ENCODE results near the gene NDUFAF5.
A peak's percentile ranks its signal among the peaks of the same experiment; 100 is the strongest.

The NDUFAF5 gene

GRCh38 chr20:13783528-13783927, 1.3 kb upstream of the NDUFAF5 start:
- no peak for DNase-seq

DNA sequence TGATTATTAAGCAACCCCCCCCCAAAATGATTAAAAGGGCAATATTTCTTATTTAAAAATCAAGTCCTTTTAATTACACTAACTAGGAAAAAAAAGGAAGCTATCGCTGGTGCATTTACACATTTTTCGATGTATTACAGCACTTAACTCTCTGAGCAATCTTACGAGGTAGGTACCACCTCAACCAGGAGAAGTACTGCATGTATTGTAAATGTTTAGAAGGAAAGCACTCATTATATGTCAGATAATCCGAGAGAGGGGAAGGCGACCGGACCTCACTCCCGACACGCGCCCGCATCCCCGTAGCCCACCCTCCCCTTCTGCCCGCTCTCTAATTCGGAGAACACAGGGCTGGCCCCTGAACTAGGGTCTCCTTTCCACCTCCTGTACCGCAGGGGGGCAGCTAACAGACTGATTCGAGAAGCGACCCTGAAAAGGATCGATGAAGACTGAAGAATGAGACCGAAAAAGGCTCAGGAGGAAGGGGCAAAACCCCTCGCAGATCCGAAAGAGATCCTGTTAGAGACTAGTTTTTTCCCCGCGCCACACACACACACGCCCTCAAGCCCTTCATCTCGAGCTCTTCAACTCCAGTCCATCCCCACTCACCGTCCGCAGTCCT, 446 bp upstream of the NDUFAF5 start:
- peak; percentile 54 for DNase-seq

DNA sequence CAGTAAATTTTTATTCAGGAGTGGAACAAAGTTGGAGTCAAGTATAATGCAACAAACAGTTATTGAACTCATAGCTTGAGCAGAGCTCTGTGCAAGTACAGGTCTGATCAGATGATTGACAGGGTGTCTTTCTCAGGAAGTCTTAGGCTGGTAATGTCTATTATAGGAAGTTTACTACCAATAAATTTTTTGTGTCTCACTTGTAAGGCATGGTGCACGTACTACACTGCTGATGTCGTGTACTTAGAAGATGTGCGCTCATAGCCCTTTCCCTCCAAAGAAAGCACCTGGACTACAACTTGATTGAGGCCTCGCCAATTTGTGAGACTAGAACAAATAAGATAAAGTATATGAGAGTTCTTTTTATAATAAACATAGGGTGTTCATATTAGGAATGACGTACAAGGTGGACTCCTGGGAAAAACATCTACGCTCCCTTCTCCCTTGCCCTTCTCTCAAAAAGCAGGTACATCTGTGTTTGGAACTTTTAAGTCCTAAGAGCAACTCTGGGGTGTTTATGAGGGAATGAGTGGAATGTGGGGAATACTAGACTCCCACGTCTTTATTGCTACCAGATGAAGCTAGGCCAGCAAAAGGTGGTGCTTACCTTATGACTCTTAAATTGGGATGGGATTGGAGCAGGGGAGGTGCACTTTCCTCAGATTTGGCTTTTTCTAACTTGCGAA, 1.5 kb downstream of the NDUFAF5 start:
- DNase-seq: no peak

DNA sequence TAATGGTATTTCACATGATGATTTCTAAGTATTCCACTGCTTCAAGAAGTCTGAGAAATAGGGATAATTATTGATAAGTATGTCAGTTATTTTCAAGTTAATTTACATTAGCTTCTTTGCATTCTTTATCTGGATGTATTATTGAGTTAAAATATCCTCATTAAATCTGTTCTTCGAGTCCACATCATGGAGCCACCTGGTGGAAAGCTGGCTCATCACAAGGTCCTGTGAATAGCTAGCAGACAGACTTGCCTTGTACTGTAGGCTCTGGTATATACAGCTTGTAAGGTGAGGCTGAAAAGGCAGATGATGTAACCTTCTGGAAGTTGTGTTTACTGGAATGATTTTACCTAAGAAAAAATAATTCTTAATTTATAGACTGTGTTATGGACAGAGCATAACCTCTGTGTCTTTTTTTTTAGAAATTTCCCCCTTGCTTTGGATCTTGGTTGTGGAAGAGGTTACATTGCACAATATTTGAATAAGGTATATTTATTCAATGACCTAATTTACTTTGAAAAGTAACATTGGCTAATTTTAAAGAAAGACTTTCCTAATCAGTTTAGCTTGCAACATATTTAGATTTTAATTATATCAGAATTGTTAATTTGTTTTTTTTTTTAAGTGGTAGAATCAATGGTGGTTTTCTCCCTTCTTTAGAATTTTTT, 3.5 kb downstream of the NDUFAF5 start:
- peak; percentile 61 for DNase-seq

- DNase-seq: no peak
Measured at GRCh38 chr20:13790708-13791107, 5.9 kb downstream of the NDUFAF5 start.

DNA sequence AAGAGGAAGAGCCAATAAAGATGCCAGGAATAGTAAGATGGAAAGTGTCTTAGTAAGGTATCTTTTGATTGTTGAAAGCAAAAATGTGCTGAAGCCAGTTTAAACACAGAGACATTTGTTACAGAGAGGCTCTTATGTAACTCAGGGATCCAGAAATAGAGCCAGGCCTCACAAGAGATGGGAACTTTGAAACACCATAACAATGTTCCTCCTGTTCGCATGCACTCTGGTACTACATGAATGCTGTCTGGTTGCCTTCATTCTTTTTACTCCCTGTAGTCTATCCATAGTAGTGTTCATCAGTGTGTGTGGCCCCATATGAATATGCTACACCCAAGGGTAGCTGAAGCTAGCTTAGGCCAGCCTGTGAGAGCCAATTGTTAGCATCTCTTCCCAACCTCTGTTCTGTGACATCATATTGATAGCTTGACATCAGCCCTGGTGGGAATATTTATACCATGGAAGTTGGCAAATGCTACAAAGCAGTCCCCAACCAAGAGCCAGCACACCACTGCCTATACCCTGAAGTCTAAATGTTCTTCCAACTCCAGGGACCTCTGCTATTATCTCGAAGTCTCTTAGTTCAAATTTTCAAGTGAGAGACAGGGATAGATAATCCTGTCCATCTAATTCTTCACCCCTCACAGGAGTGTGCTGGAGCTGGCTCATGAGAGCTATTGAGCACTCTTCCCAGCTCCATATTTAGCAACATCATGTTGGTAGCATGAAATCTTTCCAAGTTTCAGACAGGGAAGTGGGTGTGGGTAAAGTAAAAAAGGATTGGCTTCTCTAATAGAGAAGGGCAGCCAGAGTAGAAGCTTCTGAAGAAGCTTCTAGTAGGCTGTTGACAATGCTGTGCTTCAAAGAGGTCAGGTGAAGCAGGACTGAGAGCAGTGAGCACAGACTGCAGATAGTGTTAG, 7.0 kb downstream of the NDUFAF5 start:
- no peak for DNase-seq

DNA sequence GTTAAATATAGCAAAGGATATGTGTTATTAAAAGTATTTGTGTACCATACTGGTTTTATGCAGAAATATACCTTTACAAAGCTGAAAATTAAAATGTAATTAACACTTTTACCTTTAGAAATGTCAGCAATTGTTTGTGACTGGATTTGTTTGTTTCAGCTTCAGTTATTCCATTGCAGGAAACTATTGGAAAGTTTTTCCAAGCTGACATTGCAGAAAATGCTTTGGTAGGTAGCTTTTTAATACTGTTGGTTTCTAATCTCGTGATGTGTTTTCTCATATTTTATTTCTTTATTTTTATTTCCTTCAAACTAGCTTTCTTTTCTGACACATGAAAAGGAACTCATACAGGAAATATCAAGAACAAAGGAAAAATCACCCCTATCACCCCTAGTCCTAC, 8.2 kb downstream of the NDUFAF5 start:
- DNase-seq: no peak

DNA sequence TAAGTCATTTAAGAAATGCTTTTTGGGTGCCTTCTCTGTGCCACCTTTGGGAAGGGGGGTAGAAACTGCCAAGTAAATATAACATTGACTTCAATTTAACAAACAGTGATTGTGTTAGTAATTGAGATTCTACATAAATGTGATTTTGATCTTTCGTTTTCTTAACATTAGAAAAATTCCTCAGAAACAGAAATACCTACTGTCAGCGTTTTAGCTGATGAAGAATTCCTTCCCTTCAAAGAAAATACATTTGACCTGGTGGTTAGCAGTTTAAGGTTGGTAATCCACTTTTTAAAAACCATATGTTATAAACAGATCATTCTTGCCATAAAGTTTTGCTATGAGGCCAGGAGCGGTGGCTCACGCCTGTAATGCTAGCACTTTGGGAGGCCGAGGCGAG, 9.8 kb downstream of the NDUFAF5 start:
- DNase-seq: no peak

DNA sequence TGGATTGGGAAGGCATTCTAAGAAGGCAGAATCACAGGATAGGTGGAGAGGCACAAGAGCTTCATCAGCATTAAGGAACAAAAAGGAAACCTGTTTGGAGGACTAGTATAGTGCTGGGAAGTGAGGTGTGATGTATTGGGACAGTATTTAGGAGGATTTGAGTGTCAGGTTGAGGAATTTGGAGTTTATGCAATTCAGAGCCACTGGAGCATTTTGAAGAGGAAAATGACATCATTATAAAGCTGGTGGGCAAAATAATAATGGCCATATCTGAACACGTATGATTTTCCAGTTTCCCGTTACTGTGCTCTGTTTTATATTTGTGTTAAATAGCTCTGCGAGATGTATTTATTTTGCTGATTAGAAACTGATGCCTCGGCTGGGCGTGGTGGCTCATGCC, 14.2 kb downstream of the NDUFAF5 start:
- no peak for DNase-seq

- no peak for DNase-seq
Measured at GRCh38 chr20:13799974-13800373, 15.1 kb downstream of the NDUFAF5 start.

GRCh38 chr20:13800728-13801134, 15.9 kb downstream of the NDUFAF5 start:
- no peak for DNase-seq

DNA sequence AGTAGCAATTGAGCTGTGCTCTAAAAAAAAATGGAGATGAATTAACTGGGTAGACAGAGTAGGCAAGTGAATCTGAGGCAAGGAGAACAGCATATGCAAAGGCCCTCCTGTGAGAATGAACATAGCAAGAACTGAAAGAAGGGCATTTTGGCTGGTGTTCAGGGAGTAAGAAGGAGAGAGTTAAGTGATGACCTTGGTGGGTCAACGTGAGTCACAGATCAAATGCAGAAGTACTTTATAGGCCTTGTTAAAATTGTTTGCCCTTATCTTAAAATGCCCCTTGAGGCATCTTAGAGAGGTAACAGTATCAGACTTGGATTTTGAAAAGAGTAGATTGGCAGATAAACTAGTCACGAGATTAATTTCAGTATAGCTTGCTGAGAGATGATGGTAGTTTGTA, 24.5 kb downstream of the NDUFAF5 start:
- DNase-seq: no peak

DNA sequence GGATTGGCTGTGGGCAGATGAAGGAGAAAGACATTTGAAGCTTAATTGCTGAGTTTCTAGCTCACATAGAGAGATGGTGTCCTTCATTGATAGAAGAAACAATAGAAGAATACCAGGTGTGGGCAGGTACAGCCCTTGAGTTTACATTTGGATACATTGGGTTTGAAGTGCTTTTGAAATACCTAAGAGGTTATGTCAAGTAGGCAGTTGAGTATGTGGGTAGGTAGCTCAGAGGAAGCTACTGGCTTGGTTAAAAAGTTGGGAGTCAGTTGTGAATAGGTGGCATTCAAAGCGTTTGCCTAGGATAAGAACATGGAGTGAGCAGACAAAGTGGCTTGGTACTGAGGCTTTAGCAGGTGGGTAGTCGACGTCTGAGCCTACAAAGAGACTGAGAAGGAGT, 25.0 kb downstream of the NDUFAF5 start:
- no peak for DNase-seq

DNA sequence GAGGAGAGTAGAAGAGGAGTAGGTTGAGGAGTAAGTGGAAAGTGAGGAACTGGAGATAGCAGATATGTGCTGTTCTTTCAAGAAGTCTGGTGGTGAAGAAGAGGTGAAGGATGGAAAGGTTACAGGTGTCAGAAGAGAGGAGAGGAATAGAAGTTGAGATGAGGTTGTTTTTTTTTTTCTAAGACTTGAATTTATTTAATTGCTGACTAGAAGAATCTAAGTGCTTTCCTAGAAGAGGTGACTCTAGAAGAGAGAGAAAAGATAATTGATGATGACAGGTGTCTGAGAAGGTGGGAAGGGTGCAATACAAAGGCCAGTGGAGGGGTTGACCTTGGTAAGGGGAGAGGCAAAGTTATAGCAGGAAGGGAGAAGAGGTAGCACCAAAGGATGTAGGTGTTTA, 25.6 kb downstream of the NDUFAF5 start:
- no peak for DNase-seq

DNA sequence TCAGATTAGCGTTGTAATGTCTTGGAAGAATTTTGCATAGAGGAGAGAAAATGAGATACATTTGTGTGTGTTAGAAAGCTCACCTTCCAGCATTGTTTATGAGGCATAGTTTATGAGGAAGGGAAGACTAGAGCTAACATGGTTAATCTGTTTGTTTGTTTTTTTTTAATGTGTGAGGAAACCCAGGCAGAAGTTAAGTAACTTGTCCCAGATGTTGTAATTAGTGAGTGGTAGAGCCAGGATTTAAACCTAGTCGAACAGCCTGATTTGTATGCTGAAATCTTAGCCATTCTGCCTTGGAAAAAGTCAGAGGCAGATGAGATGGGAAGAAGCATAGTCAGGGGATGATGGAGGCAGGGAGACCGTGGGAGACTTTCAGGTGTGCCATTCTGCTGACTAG, 29.1 kb downstream of the NDUFAF5 start:
- DNase-seq: no peak

DNA sequence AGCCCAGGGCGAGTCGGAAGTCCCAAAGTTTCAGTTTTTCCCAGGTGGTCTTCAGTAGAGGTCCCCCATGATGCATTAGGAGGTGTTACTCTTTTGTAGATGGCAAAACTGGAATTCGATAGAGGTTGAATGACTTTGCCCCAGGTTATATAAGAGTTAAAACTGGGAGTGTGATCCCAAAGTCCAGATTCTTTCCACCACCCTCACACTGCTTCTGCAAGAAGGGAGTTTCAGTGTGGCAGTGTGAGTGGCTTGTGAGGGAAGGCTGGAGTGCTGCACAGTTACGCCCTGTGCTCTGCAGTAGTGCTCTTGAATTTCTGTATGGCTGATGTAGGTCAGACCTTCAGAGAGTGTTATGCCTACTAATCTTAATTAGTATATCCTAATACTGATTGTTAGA, 29.8 kb downstream of the NDUFAF5 start:
- DNase-seq: no peak

GRCh38 chr20:13816757-13817156, 31.9 kb downstream of the NDUFAF5 start:
- no peak for DNase-seq

GRCh38 chr20:13817342-13817741, 32.5 kb downstream of the NDUFAF5 start:
- DNase-seq: no peak

DNA sequence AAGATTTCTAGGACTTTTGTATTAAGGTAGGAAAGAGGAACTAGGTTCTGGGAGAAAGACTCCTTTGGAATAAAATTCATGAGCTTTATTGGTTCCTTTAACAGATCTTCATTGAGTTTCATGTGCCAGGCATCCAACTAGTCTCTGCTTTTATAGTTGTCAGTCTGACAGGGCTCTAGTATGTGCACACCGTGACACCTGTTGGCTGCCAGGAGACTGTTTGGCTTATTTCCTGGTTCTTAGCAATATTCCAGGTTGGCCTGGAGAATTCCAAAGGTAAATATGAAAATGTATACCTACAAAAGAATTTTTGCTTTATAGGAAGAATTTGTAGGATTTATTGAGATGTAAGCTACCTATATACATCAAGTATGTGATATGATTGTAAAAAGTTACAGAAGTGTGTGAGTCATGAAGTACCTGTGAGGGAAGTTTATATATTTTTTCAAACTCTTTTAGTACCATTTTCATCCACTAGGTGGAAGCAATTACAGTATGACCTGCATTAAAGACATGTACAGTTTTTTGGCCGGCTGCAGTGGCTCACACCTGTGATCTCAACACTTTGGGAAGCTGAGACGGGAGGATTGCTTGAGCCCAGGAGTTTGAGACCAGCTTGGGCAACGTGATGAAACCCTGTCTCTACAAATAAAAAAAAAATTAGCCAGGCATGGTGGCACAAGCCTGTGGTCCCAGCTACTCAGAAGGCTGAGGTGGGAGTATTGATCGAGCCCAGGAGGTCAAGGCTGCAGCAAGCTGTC, 35.2 kb downstream of the NDUFAF5 start:
- DNase-seq: peak; percentile 77

DNA sequence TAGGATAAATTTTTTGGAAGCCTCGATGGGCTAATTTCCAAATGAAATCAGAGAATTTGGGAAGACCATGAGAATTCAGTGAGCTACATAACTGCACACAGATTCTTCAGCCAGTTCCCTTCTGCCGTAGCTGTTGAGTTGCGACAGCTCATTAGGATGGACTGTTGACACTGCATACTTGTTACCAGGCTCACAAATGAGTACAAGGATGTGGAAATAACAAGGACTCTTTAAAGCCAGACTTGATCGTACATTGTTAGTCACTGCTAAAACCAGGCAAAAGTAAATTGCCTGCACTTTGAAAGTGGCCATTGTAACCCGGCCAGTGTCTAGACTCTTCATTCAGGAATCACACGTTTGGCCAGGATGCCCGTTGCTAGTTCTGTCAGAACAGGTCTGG, 37.0 kb downstream of the NDUFAF5 start:
- no peak for DNase-seq

- no peak for DNase-seq
Measured at GRCh38 chr20:13822459-13822858, 37.6 kb downstream of the NDUFAF5 start.

DNA sequence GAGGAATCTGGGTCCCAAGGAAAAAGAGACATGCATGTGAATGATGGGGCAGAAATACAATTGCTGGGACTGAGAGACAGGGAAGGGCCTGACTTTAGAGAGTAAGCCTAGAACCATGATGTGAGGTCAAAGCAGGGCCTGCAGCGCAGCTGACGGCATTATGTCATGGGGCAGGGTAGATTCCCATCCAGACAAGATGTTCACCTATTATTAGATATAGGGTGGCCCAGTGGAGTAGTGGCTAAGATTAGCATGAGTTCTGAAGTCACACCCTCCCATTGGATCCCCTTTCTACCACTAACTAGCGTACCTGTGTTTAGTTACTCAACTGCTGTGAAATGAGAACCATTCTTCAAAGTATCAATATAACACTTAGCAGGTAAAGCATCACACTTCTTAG, 39.6 kb downstream of the NDUFAF5 start:
- no peak for DNase-seq

GRCh38 chr20:13825465-13825864, 40.6 kb downstream of the NDUFAF5 start:
- DNase-seq: no peak

Data from NCI-H748 treated with DMSO at 0.1 percent for 48 hours (cell line).